ENCODE results near the gene ARMH2.

GRCh38 chr6:24802271-24803059 lies 3.7 kb upstream of the ARMH2 start:
- TF ChIP-seq RAD21 (IDR thresholded peaks at IDR 0.05) = no peak
- TF ChIP-seq, protein P1, sequence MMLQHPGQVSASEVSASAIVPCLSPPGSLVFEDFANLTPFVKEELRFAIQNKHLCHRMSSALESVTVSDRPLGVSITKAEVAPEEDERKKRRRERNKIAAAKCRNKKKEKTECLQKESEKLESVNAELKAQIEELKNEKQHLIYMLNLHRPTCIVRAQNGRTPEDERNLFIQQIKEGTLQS (IDR thresholded peaks at IDR 0.05) = no peak
